GM12891 (cell line): ENCODE results near the gene HINT2.

Experiments used
- PAX5 ChIP-seq: IDR thresholded peaks from 2 replicates; pipeline ENCODE4 v1.6.1; 2011; ENCODE audit warnings: low read length, moderate library complexity, mild to moderate bottlenecking; ENCODE audit not compliant: insufficient read depth, severe bottlenecking
- POLR2A ChIP-seq: IDR thresholded peaks from 2 replicates; pipeline ENCODE4 v1.6.1; 2011; ENCODE audit warnings: low read depth, low read length, control low read depth
- POLR2AphosphoS5 ChIP-seq: IDR thresholded peaks from 2 replicates; pipeline ENCODE4 v1.6.1; 2011; ENCODE audit warnings: low read depth, low read length, control low read depth
- POU2F2 ChIP-seq: IDR thresholded peaks from 2 replicates; pipeline ENCODE4 v1.6.1; 2011; ENCODE audit warnings: low read depth, mild to moderate bottlenecking, control low read depth, low read length, moderate library complexity
- TAF1 ChIP-seq: IDR thresholded peaks from 2 replicates; pipeline ENCODE4 v1.6.1; 2011; ENCODE audit warnings: low read depth, low read length, control low read depth

- TF ChIP-seq POLR2AphosphoS5 (no peak), POLR2A (no peak), POU2F2 (no peak), TAF1 (no peak), PAX5 (no peak)
Measured at GRCh38 chr9:35834260-35835215, 19.7 kb upstream of the HINT2 start.
